ENCODE results near the gene HLA-DMB. TPM values are rescaled to one million over a fixed set of nuclear protein-coding genes. Genes with fewer than 3 reads are reported as not detected.

The HLA-DMB gene
- polyA plus RNA-seq, 1 of the 3 experiments (the other 2 are of a cell fraction) = not detected

DNA sequence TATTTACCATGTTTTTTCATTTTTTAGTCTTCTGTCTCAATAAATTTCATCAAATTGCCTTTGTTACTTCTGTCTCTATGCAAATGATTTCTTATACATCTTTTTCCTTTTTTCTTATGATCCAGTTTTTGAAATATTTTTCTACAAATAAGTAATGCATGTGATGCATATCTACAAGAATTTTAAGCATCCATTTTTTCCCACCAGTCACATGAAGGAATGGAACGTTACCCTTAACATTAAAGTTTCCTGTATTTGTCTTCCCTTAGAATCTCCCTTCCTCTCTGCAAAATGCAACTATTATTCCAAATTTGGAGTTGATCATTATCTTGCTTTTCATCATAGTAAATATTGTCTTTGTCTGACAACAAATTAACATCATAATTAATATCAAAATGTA is 51.3 kb downstream of the HLA-DMB start:
- ChIA-PET POLR2A (no interaction called here), CTCF (interaction anchor here (0.9 to 2.2 kb wide), 4 partner anchors 44 to 95 kb away, joined by 3 to 12 read pairs (median 6); partner anchors contain the start of gene HLA-DMA)
- H3K27me3 ChIP-seq (ENCODE audit: insufficient read depth) = no peaks in the 10 kb centered on the region
- WGBS (ENCODE audit: low lambda C conversion rate) = 35% methylated on average over 1 of the region's 1 CpG
- no peak overlapping the region for H3K4me2 ChIP-seq
- peaks cover 0 to 8% of the 10 kb centered on the region in 2 experiments; a peak in 2 of 4 replicates for H3K4me1 ChIP-seq (ENCODE audit: control insufficient read depth in 1 of 2, insufficient read depth in 2 of 2, low read depth in 1 of 2, low read length in 1 of 2)
- no peaks in the 10 kb centered on the region for H4K20me1 ChIP-seq (ENCODE audit: insufficient read depth)
- no peaks in the 10 kb centered on the region for H3K9me2 ChIP-seq
- TF ChIP-seq FOSL2 (IDR thresholded peaks at IDR 0.05; ENCODE audit: borderline replicate concordance, low read depth) (no peak), TAF1 (IDR thresholded peaks at IDR 0.05; ENCODE audit: borderline replicate concordance, low read depth, low read length) (no peak), EP300 (IDR thresholded peaks at IDR 0.05; ENCODE audit: borderline replicate concordance in 1 of 2, low read depth in 1 of 2, low read length in 1 of 2) (no peak), MAX (IDR thresholded peaks at IDR 0.05; ENCODE audit: low read depth) (no peak), RXRA (IDR thresholded peaks at IDR 0.05; ENCODE audit: borderline replicate concordance, low read depth) (no peak)
- peaks cover 13% of the 10 kb centered on the region for H3F3A ChIP-seq (replicated peaks; ENCODE audit: insufficient read depth)
- H3K9me3 ChIP-seq = no peaks in the 10 kb centered on the region
- H3K36me3 ChIP-seq (replicated peaks in 1 of 2; ENCODE audit: control insufficient read depth in 1 of 2, insufficient read depth in 2 of 2, low read length in 1 of 2) = no peaks in the 10 kb centered on the region
- no peak overlapping the region for H3K27ac ChIP-seq (ENCODE audit: low read depth in 2 of 2, low read length in 1 of 2)
- no peaks in the 10 kb centered on the region for H3K79me2 ChIP-seq (ENCODE audit: insufficient read depth)
- no peak overlapping the region for H2AFZ ChIP-seq (ENCODE audit: low read depth)
- no peak for DNase-seq
- no peak overlapping the region for H3K4me3 ChIP-seq (ENCODE audit: low read depth in 2 of 2, low read length in 1 of 2)
- no peak overlapping the region for H3K9ac ChIP-seq

- no peak overlapping the region for H2AFZ ChIP-seq (ENCODE audit: low read depth)
- ChIA-PET CTCF (interaction anchor here (1.0 to 2.2 kb wide), 2 partner anchors 45 to 65 kb away, joined by 3 to 8 read pairs; no protein-coding TSS in a partner anchor), POLR2A (no interaction called here)
- no peaks in the 10 kb centered on the region for H4K20me1 ChIP-seq (ENCODE audit: insufficient read depth)
- H3K4me3 ChIP-seq (ENCODE audit: low read depth in 2 of 2, low read length in 1 of 2) = no peak overlapping the region
- no peaks in the 10 kb centered on the region for H3K9me3 ChIP-seq
- H3K4me2 ChIP-seq = no peak overlapping the region
- no peaks in the 10 kb centered on the region for H3K9me2 ChIP-seq
- H3K27ac ChIP-seq (ENCODE audit: low read depth in 2 of 2, low read length in 1 of 2) = no peak overlapping the region
- no peaks in the 10 kb centered on the region for H3K79me2 ChIP-seq (ENCODE audit: insufficient read depth)
- no peaks in the 10 kb centered on the region for H3K36me3 ChIP-seq (replicated peaks in 1 of 2; ENCODE audit: control insufficient read depth in 1 of 2, insufficient read depth in 2 of 2, low read length in 1 of 2)
- no peak for DNase-seq
- no peak overlapping the region for H3K9ac ChIP-seq
- no peak for TF ChIP-seq SIN3A (IDR thresholded peaks at IDR 0.05; ENCODE audit: borderline replicate concordance, low read depth, low read length)
- WGBS (ENCODE audit: low lambda C conversion rate) = 58% methylated on average over 2 of the region's 2 CpGs
- no peaks in the 10 kb centered on the region; the same call in 1 of the 2 replicates for H3K27me3 ChIP-seq (ENCODE audit: insufficient read depth)
- H3F3A ChIP-seq (replicated peaks; ENCODE audit: insufficient read depth) = peaks cover 13% of the 10 kb centered on the region
- H3K4me1 ChIP-seq (ENCODE audit: control insufficient read depth in 1 of 2, insufficient read depth in 2 of 2, low read depth in 1 of 2, low read length in 1 of 2) = peaks cover 0 to 8% of the 10 kb centered on the region in 2 experiments; a peak in 2 of 4 replicates
These were observed 52.3 kb downstream of the HLA-DMB start for GRCh38 chr6:32888576-32888975.

GRCh38 chr6:32887616-32888015 is 53.2 kb downstream of the HLA-DMB start:
- CTCF ChIA-PET = interaction anchor here (1.0 to 2.7 kb wide), 2 partner anchors 34 to 66 kb away, joined by 3 to 9 read pairs; partner anchors contain the start of genes PSMB9 and TAP1
- no peak overlapping the region for H3K4me3 ChIP-seq (ENCODE audit: low read depth in 2 of 2, low read length in 1 of 2)
- no peak overlapping the region for H3K4me2 ChIP-seq
- WGBS (ENCODE audit: low lambda C conversion rate) = 80% methylated on average over 5 of the region's 5 CpGs
- no peaks in the 10 kb centered on the region; the same call in 1 of the 2 replicates for H3K27me3 ChIP-seq (ENCODE audit: insufficient read depth)
- H4K20me1 ChIP-seq (ENCODE audit: insufficient read depth) = no peaks in the 10 kb centered on the region
- peaks cover 14% of the 10 kb centered on the region for H3F3A ChIP-seq (replicated peaks; ENCODE audit: insufficient read depth)
- no peak overlapping the region for H3K27ac ChIP-seq (ENCODE audit: low read depth in 2 of 2, low read length in 1 of 2)
- no peaks in the 10 kb centered on the region for H3K9me2 ChIP-seq
- no peaks in the 10 kb centered on the region for H3K9me3 ChIP-seq
- H3K79me2 ChIP-seq (ENCODE audit: insufficient read depth) = no peaks in the 10 kb centered on the region
- H3K4me1 ChIP-seq (ENCODE audit: control insufficient read depth in 1 of 2, insufficient read depth in 2 of 2, low read depth in 1 of 2, low read length in 1 of 2) = peaks cover 0 to 8% of the 10 kb centered on the region in 2 experiments; a peak in 1 of 4 replicates
- POLR2A ChIA-PET = no interaction called here
- no peak overlapping the region for H3K9ac ChIP-seq
- H3K36me3 ChIP-seq (replicated peaks in 1 of 2; ENCODE audit: control insufficient read depth in 1 of 2, insufficient read depth in 2 of 2, low read length in 1 of 2) = no peaks in the 10 kb centered on the region
- DNase-seq = no peak
- H2AFZ ChIP-seq (ENCODE audit: low read depth) = no peak overlapping the region
- TF ChIP-seq, protein P1, sequence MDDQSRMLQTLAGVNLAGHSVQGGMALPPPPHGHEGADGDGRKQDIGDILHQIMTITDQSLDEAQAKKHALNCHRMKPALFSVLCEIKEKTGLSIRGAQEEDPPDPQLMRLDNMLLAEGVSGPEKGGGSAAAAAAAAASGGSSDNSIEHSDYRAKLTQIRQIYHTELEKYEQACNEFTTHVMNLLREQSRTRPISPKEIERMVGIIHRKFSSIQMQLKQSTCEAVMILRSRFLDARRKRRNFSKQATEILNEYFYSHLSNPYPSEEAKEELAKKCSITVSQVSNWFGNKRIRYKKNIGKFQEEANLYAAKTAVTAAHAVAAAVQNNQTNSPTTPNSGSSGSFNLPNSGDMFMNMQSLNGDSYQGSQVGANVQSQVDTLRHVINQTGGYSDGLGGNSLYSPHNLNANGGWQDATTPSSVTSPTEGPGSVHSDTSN (IDR thresholded peaks at IDR 0.05) = no peak
- TF ChIP-seq POLR2AphosphoS5 (IDR thresholded peaks at IDR 0.05; ENCODE audit: low read depth, low read length) (no peak), CHD2 (IDR thresholded peaks at IDR 0.05; ENCODE audit: low read length, partially characterized antibody) (no peak), TEAD4 (IDR thresholded peaks at IDR 0.05; ENCODE audit: borderline replicate concordance, insufficient read depth) (no peak), RAD21 (IDR thresholded peaks at IDR 0.05; ENCODE audit: low read length) (no peak), FOXJ3 (CRISPR knock-in tag; IDR thresholded peaks at IDR 0.05) (no peak), EP300 (IDR thresholded peaks at IDR 0.05; ENCODE audit: borderline replicate concordance in 1 of 2, low read depth in 1 of 2, low read length in 1 of 2) (no peak), FOSL2 (IDR thresholded peaks at IDR 0.05; ENCODE audit: borderline replicate concordance, low read depth) (no peak), SMC3 (IDR thresholded peaks at IDR 0.05; ENCODE audit: low read depth, low read length) (no peak), NFIC (IDR thresholded peaks at IDR 0.05; ENCODE audit: borderline replicate concordance) (no peak), RXRA (IDR thresholded peaks at IDR 0.05; ENCODE audit: borderline replicate concordance, low read depth) (no peak), EZH2phosphoT487 (IDR thresholded peaks at IDR 0.05; ENCODE audit: borderline replicate concordance, low read depth) (no peak), ZBTB33 (IDR thresholded peaks at IDR 0.05; ENCODE audit: borderline replicate concordance, low read depth) (no peak)
- TF ChIP-seq, protein P2, sequence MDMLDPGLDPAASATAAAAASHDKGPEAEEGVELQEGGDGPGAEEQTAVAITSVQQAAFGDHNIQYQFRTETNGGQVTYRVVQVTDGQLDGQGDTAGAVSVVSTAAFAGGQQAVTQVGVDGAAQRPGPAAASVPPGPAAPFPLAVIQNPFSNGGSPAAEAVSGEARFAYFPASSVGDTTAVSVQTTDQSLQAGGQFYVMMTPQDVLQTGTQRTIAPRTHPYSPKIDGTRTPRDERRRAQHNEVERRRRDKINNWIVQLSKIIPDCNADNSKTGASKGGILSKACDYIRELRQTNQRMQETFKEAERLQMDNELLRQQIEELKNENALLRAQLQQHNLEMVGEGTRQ (IDR thresholded peaks at IDR 0.05; ENCODE audit: borderline replicate concordance, low read depth, low read length) = no peak

All from SK-N-SH (cell line).